H9 (cell line): ENCODE data around the gene MIR17HG. TPM values are rescaled to one million over a fixed set of nuclear protein-coding genes. Genes with fewer than 3 reads are reported as not detected.

Source experiments
- DNase-seq: peaks from one replicate; pipeline ENCODE4 v3.0.0-alpha.2; 2017
- H2AFZ ChIP-seq: one replicate; pipeline ENCODE4 v1.6.1; 2013; ENCODE audit warnings: mild to moderate bottlenecking, low read length, control low read depth, moderate library complexity
- H2AK5ac ChIP-seq: 2 replicates; pipeline ENCODE4 v1.6.1; 2013; ENCODE audit warnings: low read length, control low read depth, mixed read lengths; ENCODE audit not compliant: insufficient read length
- H2BK120ac ChIP-seq: one replicate; pipeline ENCODE4 v1.6.1; 2013; ENCODE audit warnings: low read depth, mild to moderate bottlenecking, low read length, control low read depth, inconsistent platforms; ENCODE audit not compliant: poor library complexity, severe bottlenecking
- H2BK12ac ChIP-seq: 2 replicates; pipeline ENCODE4 v1.6.1; 2013; ENCODE audit warnings: low read length, control low read depth, mixed read lengths, low read depth; ENCODE audit not compliant: insufficient read length
- H2BK15ac ChIP-seq: 2 replicates; pipeline ENCODE4 v1.6.1; 2013; ENCODE audit warnings: low read depth, low read length, control low read depth
- H2BK20ac ChIP-seq: one replicate; pipeline ENCODE4 v1.6.1; 2013; ENCODE audit warnings: low read depth, mild to moderate bottlenecking, low read length, control low read depth, inconsistent platforms; ENCODE audit not compliant: poor library complexity, severe bottlenecking
- H2BK5ac ChIP-seq: 2 replicates; pipeline ENCODE4 v1.6.1; 2013; ENCODE audit warnings: low read length, control low read depth, mixed read lengths; ENCODE audit not compliant: insufficient read length
- H3K14ac ChIP-seq: 2 replicates; pipeline ENCODE4 v1.6.1; 2013; ENCODE audit warnings: low read length, control low read depth; ENCODE audit not compliant: insufficient read depth
- H3K18ac ChIP-seq: 2 replicates; pipeline ENCODE4 v1.6.1; 2013; ENCODE audit warnings: low read depth, mild to moderate bottlenecking, mixed read lengths, low read length, control low read depth; ENCODE audit not compliant: insufficient read length
- H3K23ac ChIP-seq: 2 replicates; pipeline ENCODE4 v1.6.1; 2013; ENCODE audit warnings: low read length, control low read depth, mixed read lengths, low read depth; ENCODE audit not compliant: insufficient read length
- H3K23me2 ChIP-seq: 2 replicates; pipeline ENCODE4 v1.6.1; 2013; ENCODE audit warnings: low read depth, mild to moderate bottlenecking, mixed read lengths, low read length, control low read depth; ENCODE audit not compliant: insufficient read length, poor library complexity, severe bottlenecking
- H3K27ac ChIP-seq: 2 replicates; pipeline ENCODE4 v1.5.1; 2013; ENCODE audit warnings: low read length, control low read depth, mixed read lengths, low read depth; ENCODE audit not compliant: insufficient read length
- H3K27me3 ChIP-seq: 2 replicates; pipeline ENCODE4 v1.6.1; 2013; ENCODE audit warnings: low read length, control low read depth, inconsistent platforms; ENCODE audit not compliant: insufficient read depth
- H3K4ac ChIP-seq: 2 replicates; pipeline ENCODE4 v1.6.1; 2013; ENCODE audit warnings: low read depth, mild to moderate bottlenecking, control low read depth, inconsistent platforms, low read length, moderate library complexity
- H3K4me1 ChIP-seq: 2 replicates; pipeline ENCODE4 v1.6.1; 2013; ENCODE audit warnings: low read length, control low read depth, inconsistent platforms; ENCODE audit not compliant: insufficient read depth
- H3K4me2 ChIP-seq: 2 replicates; pipeline ENCODE4 v1.6.1; 2013; ENCODE audit warnings: low read length, control low read depth, mixed read lengths; ENCODE audit not compliant: insufficient read length, insufficient read depth
- H3K56ac ChIP-seq: 2 replicates; pipeline ENCODE4 v1.6.1; 2013; ENCODE audit warnings: low read depth, mild to moderate bottlenecking, mixed read lengths, low read length, control low read depth; ENCODE audit not compliant: insufficient read length
- H3K79me1 ChIP-seq: 2 replicates; pipeline ENCODE4 v1.6.1; 2013; ENCODE audit warnings: low read depth, mild to moderate bottlenecking, moderate library complexity, low read length, control low read depth, inconsistent platforms; ENCODE audit not compliant: insufficient read depth, poor library complexity, severe bottlenecking
- H3K79me2 ChIP-seq: 2 replicates; pipeline ENCODE4 v1.6.1; 2013; ENCODE audit warnings: low read length, control low read depth, inconsistent platforms; ENCODE audit not compliant: insufficient read depth
- H3K9ac ChIP-seq: 2 replicates; pipeline ENCODE4 v1.6.1; 2013; ENCODE audit warnings: low read length, control low read depth, mixed read lengths; ENCODE audit not compliant: insufficient read length; ENCODE audit errors: extremely low read depth
- H3K9me3 ChIP-seq: one replicate; pipeline ENCODE4 v1.6.1; 2013; ENCODE audit warnings: low read depth, low read length, inconsistent platforms; ENCODE audit not compliant: control insufficient read depth
- H3T11ph ChIP-seq: one replicate; pipeline ENCODE4 v1.6.1; 2013; ENCODE audit warnings: mild to moderate bottlenecking, low read length, control low read depth, inconsistent platforms
- H4K20me1 ChIP-seq: one replicate; pipeline ENCODE4 v1.6.1; 2013; ENCODE audit not compliant: control insufficient read depth, insufficient read length, insufficient read depth
- H4K5ac ChIP-seq: 2 replicates; pipeline ENCODE4 v1.6.1; 2013; ENCODE audit warnings: low read depth, mild to moderate bottlenecking, mixed read lengths, low read length, control low read depth; ENCODE audit not compliant: insufficient read length
- H4K8ac ChIP-seq: replicated peaks from 2 replicates; pipeline ENCODE4 v1.6.1; 2013; ENCODE audit warnings: low read length, control low read depth, mixed read lengths, low read depth; ENCODE audit not compliant: insufficient read length
- H4K91ac ChIP-seq: 2 replicates; pipeline ENCODE4 v1.6.1; 2013; ENCODE audit warnings: low read depth, mild to moderate bottlenecking, moderate library complexity, mixed read lengths, low read length, control low read depth; ENCODE audit not compliant: insufficient read length
- H3K27ac Mint-ChIP-seq, 3 experiments: 2 replicates in 2 of 3; 3 replicates in 1 of 3; pipeline ENCODE4 v1.8.0; 2020 to 2021; ENCODE audit warnings: mixed read lengths in 3 of 3, mild to moderate bottlenecking in 1 of 3, moderate library complexity in 1 of 3
- H3K27me3 Mint-ChIP-seq: 2 replicates; pipeline ENCODE4 v1.8.0; 2021; ENCODE audit warnings: low read depth, mild to moderate bottlenecking, moderate library complexity, mixed read lengths
- H3K36me3 Mint-ChIP-seq, 3 experiments: 2 replicates in 2 of 3; 3 replicates in 1 of 3; pipeline ENCODE4 v1.8.0; 2020 to 2021; ENCODE audit warnings: low read depth in 3 of 3, mixed read lengths in 3 of 3; ENCODE audit not compliant: insufficient read depth in 1 of 3
- H3K4me1 Mint-ChIP-seq, 2 experiments: 2 replicates each; pipeline ENCODE4 v1.8.0; 2020; ENCODE audit warnings: mixed read lengths in 2 of 2
- H3K4me3 Mint-ChIP-seq, 2 experiments: 2 replicates in 1 of 2; 3 replicates in 1 of 2; pipeline ENCODE4 v1.8.0; 2020 to 2021; ENCODE audit warnings: mild to moderate bottlenecking in 2 of 2, mixed read lengths in 2 of 2, moderate library complexity in 1 of 2
- H3K9me3 Mint-ChIP-seq, 2 experiments: 2 replicates in 1 of 2; 3 replicates in 1 of 2; pipeline ENCODE4 v1.8.0; 2020; ENCODE audit warnings: mild to moderate bottlenecking in 2 of 2, mixed read lengths in 2 of 2, moderate library complexity in 1 of 2
- CTCF ChIP-seq: fragments of 200-600 bp; sonication (generic); conservative IDR thresholded peaks from 3 replicates; pipeline ENCODE4 v1.8.0; 2021; ENCODE audit warnings: antibody characterized with exemption, mild to moderate bottlenecking
- WGBS: extraction: QIAGEN DNeasy Blood & Tissue Kit; methylation state at CpG from one replicate; pipeline ENCODE4 v1.1.7; 2013; ENCODE audit warnings: missing lambda C conversion rate, low lambda C conversion rate, mixed read lengths; ENCODE audit not compliant: insufficient read length; ENCODE audit errors: extremely low coverage; 5-methylcytosine and 5-hydroxymethylcytosine counted together
- total RNA-seq: library from RNA; stranded (reverse); gene quantifications from 2 replicates; pipeline ENCODE4 v1.2.1, GENCODE V29; 2021

The MIR17HG gene
- total RNA-seq, 1 experiment from 2014 or later, result 38.7 TPM

GRCh38 chr13:91383836-91384235, 36.3 kb downstream of the MIR17HG start:
- H3K4ac ChIP-seq, result no peak overlapping the region
- no peaks in the 10 kb centered on the region for H3K23me2 ChIP-seq
- no peak overlapping the region for H2BK20ac ChIP-seq
- H3T11ph ChIP-seq, result no peak overlapping the region
- H2AFZ ChIP-seq, result no peak overlapping the region
- no peak overlapping the region for H3K9ac ChIP-seq
- Mint-ChIP-seq H3K9me3 (no peaks in the 10 kb centered on the region), H3K4me1 (no peaks in the 10 kb centered on the region), H3K27ac (no peak overlapping the region), H3K36me3 (no peaks in the 10 kb centered on the region), H3K4me3 (no peak overlapping the region), H3K27me3 (no peaks in the 10 kb centered on the region)
- H3K79me1 ChIP-seq, result no peaks in the 10 kb centered on the region
- H2AK5ac ChIP-seq, result no peak overlapping the region
- no peaks in the 10 kb centered on the region for H3K9me3 ChIP-seq
- 100% methylated on average over 3 of the region's 4 CpGs for WGBS
- no peak overlapping the region for H2BK12ac ChIP-seq
- H4K8ac ChIP-seq, result no peak overlapping the region
- H2BK5ac ChIP-seq, result no peak overlapping the region
- no peak overlapping the region for H3K27ac ChIP-seq
- H3K4me1 ChIP-seq, result no peaks in the 10 kb centered on the region
- H3K18ac ChIP-seq, result no peak overlapping the region
- no peak for TF ChIP-seq CTCF
- H4K91ac ChIP-seq, result no peak overlapping the region
- H3K23ac ChIP-seq, result no peak overlapping the region
- no peak overlapping the region for H2BK15ac ChIP-seq
- no peaks in the 10 kb centered on the region for H4K20me1 ChIP-seq
- DNase-seq, result no peak
- no peaks in the 10 kb centered on the region for H3K27me3 ChIP-seq
- H2BK120ac ChIP-seq, result no peak overlapping the region
- H3K4me2 ChIP-seq, result no peak overlapping the region
- H3K79me2 ChIP-seq, result no peaks in the 10 kb centered on the region
- H3K14ac ChIP-seq, result no peak overlapping the region
- H3K56ac ChIP-seq, result no peak overlapping the region
- no peak overlapping the region for H4K5ac ChIP-seq
